K562 (cell line): ENCODE measurements around the gene AAMP. TPM values are rescaled to one million over a fixed set of nuclear protein-coding genes. Genes with fewer than 3 reads are reported as not detected.

Source experiments
- CEBPG ChIP-seq, 3 experiments: fragments of 200-800 bp in 1 of 3; sonication (Bioruptor generic) in 1 of 3; sonication (generic) in 1 of 3; formaldehyde crosslinking in 1 of 3; IDR thresholded peaks in 2 of 3; conservative IDR thresholded peaks in 1 of 3; 2 replicates each; pipeline versions ENCODE4 v1.6.1 to v1.8.0; 2016 to 2022; ENCODE audit warnings: missing compliant biosample characterization in 2 of 3, missing genetic modification characterization in 2 of 3, mild to moderate bottlenecking in 1 of 3, missing genetic modification reagents in 1 of 3
- HNRNPH1 ChIP-seq: fragments of 200-400 bp; formaldehyde crosslinking; optimal IDR thresholded peaks from 2 replicates; pipeline ENCODE3; 2017; ENCODE audit warnings: low read depth, mild to moderate bottlenecking, low read length, moderate library complexity
- MCM7 ChIP-seq, 2 experiments: fragments of 450-650 bp; IDR thresholded peaks; 2 replicates each; pipeline ENCODE4 v1.6.1; 2016 to 2018
- MECOM ChIP-seq: fragments of 250-450 bp; sonication (Bioruptor Pico); IDR thresholded peaks from 2 replicates; pipeline ENCODE4 v1.8.0; 2022; ENCODE audit warnings: inconsistent platforms
- NR1H2 ChIP-seq: sonication (generic); formaldehyde crosslinking; IDR thresholded peaks from 2 replicates; pipeline ENCODE4 v1.4.0; 2020; ENCODE audit warnings: mild to moderate bottlenecking, missing genetic modification reagents
- ZBTB40 ChIP-seq, 2 experiments: fragments of 450-650 bp in 1 of 2; sonication (generic) in 1 of 2; formaldehyde crosslinking in 1 of 2; IDR thresholded peaks; 2 replicates each; pipeline versions ENCODE4 v1.7.1 to v1.9.0; 2016 to 2022; ENCODE audit warnings: inconsistent platforms in 1 of 2, mild to moderate bottlenecking in 1 of 2, missing genetic modification reagents in 1 of 2
- ZNF407 ChIP-seq: fragments of 450-650 bp; IDR thresholded peaks from 2 replicates; pipeline ENCODE4 v1.6.1; 2016; ENCODE audit warnings: low read depth
- ZNF551 ChIP-seq: fragments of 250-450 bp; sonication (Bioruptor Pico); IDR thresholded peaks from 2 replicates; pipeline ENCODE4 v1.5.0; 2021; ENCODE audit warnings: mild to moderate bottlenecking, moderate library complexity
- polyA plus RNA-seq, 8 experiments: library from polyadenylated mRNA; depleted of rRNA in 4 of 8; stranded (reverse) in 5 of 8; unstranded in 3 of 8; fragments of >200 nt; fragmentation: Nextera tagmentation in 2 of 8; fragmentation: Illumina TruSeq in 1 of 8; extraction: Ambion mirVana in 2 of 8; extraction: Trizol in 1 of 8; gene quantifications; 2 replicates each; pipeline versions ENCODE4 v1.2.1 to v1.2.3, GENCODE V29; 2011 to 2014; ENCODE audit warnings: inconsistent platforms in 1 of 8, missing spikeins in 1 of 8
- total RNA-seq, 7 experiments: library from RNA; depleted of rRNA in 6 of 7; stranded (reverse); fragments of >200 nt in 6 of 7; fragmentation: Illumina TruSeq in 2 of 7; extraction: Trizol in 2 of 7; gene quantifications; 2 replicates each; pipeline versions ENCODE4 v1.2.1 to v1.2.3, GENCODE V29; 2011 to 2021; ENCODE audit warnings: low replicate concordance in 1 of 7

AAMP gene
- total and polyA plus RNA-seq, 9 of the 15 experiments (the other 6 are each of a cell fraction or from before 2014, with no cell fraction given) = 5.7 to 197 (median 94.1) TPM

- TF ChIP-seq ZNF407 (no peak), MECOM (CRISPR knock-in tag) (no peak), MCM7 (IDR thresholded peaks at IDR 0.05) (no peak), HNRNPH1 (no peak), ZNF551 (no peak), ZBTB40 (IDR thresholded peaks at IDR 0.05) (no peak), ZBTB40 (CRISPR knock-in tag; IDR thresholded peaks at IDR 0.05) (no peak), NR1H2 (CRISPR knock-in tag) (no peak), CEBPG (CRISPR knock-in tag; IDR thresholded peaks at IDR 0.05) (peak; percentile 31; the same call in 1 of the 2 replicates), CEBPG (tag; conservative IDR thresholded peaks at IDR 0.05 in 1 of 2, IDR thresholded peaks at IDR 0.05 in 1 of 2) (peak in 1 of 2 experiments; percentile 52; a peak in 2 of 4 replicates)
These were observed 22.4 kb upstream of the AAMP start, which contains the start of gene TMBIM1 (continued) for GRCh38 chr2:218292048-218293014.
